Trophoblast cell (in vitro differentiated cells and primary cell): ENCODE measurements around the gene AGPAT1.
"Not testable (repeated sequence)": the region's sequence is repeated elsewhere in the genome, so short reads cannot be mapped to it uniquely, and the experiment has no call there.

Source experiments
- DNase-seq, 2 donors: peaks; one replicate each; pipeline ENCODE4 v3.0.0-alpha.2; 2016
- H2AFZ ChIP-seq: 2 replicates; pipeline ENCODE4 v1.6.1; 2013; ENCODE audit warnings: low read length, moderate library complexity, mild to moderate bottlenecking; ENCODE audit not compliant: insufficient read depth, poor library complexity
- H2AK5ac ChIP-seq: 2 replicates; pipeline ENCODE4 v1.6.1; 2013; ENCODE audit warnings: mild to moderate bottlenecking, low read length
- H2BK120ac ChIP-seq: 2 replicates; pipeline ENCODE4 v1.6.1; 2013; ENCODE audit warnings: low read length, mild to moderate bottlenecking, moderate library complexity; ENCODE audit not compliant: insufficient read depth, poor library complexity
- H2BK12ac ChIP-seq: 2 replicates; pipeline ENCODE4 v1.6.1; 2013; ENCODE audit warnings: mild to moderate bottlenecking, low read length, moderate library complexity
- H2BK5ac ChIP-seq: 2 replicates; pipeline ENCODE4 v1.6.1; 2013; ENCODE audit warnings: low read length, low read depth, moderate library complexity, mild to moderate bottlenecking; ENCODE audit not compliant: poor library complexity
- H3K14ac ChIP-seq: 2 replicates; pipeline ENCODE4 v1.6.1; 2013; ENCODE audit warnings: mild to moderate bottlenecking, low read length
- H3K18ac ChIP-seq: 2 replicates; pipeline ENCODE4 v1.6.1; 2013; ENCODE audit warnings: mild to moderate bottlenecking, low read length
- H3K23ac ChIP-seq: 2 replicates; pipeline ENCODE4 v1.6.1; 2013; ENCODE audit warnings: low read length
- H3K27ac ChIP-seq: 2 replicates; pipeline ENCODE4 v1.5.1; 2013; ENCODE audit warnings: low read depth, mild to moderate bottlenecking, inconsistent platforms, low read length, moderate library complexity
- H3K27me3 ChIP-seq: 2 replicates; pipeline ENCODE4 v1.6.1; 2013; ENCODE audit warnings: inconsistent platforms, mild to moderate bottlenecking, low read length, moderate library complexity; ENCODE audit not compliant: insufficient read depth
- H3K36me3 ChIP-seq, 2 experiments: 1 replicate in 1 of 2; 2 replicates in 1 of 2; pipeline ENCODE4 v1.6.1; 2013; ENCODE audit warnings: low read length in 2 of 2, mild to moderate bottlenecking in 2 of 2, moderate library complexity in 1 of 2; ENCODE audit not compliant: insufficient read depth in 2 of 2, control insufficient read depth in 1 of 2
- H3K4ac ChIP-seq: 2 replicates; pipeline ENCODE4 v1.6.1; 2013; ENCODE audit warnings: low read depth, mild to moderate bottlenecking, low read length, moderate library complexity
- H3K4me1 ChIP-seq, 2 experiments: 1 replicate in 1 of 2; 2 replicates in 1 of 2; pipeline ENCODE4 v1.6.1; 2013; ENCODE audit warnings: low read length in 2 of 2, mild to moderate bottlenecking in 2 of 2, moderate library complexity in 1 of 2; ENCODE audit not compliant: insufficient read depth in 2 of 2, control insufficient read depth in 1 of 2
- H3K4me2 ChIP-seq: 2 replicates; pipeline ENCODE4 v1.6.1; 2013; ENCODE audit warnings: inconsistent platforms, mild to moderate bottlenecking, low read length, moderate library complexity
- H3K4me3 ChIP-seq: 2 replicates; pipeline ENCODE4 v1.5.1; 2013; ENCODE audit warnings: mild to moderate bottlenecking, low read depth, low read length, inconsistent platforms
- H3K79me1 ChIP-seq: one replicate; pipeline ENCODE4 v1.6.1; 2013; ENCODE audit warnings: low read length
- H3K79me2 ChIP-seq: 2 replicates; pipeline ENCODE4 v1.6.1; 2013; ENCODE audit warnings: low read length, mild to moderate bottlenecking; ENCODE audit not compliant: control insufficient read depth, insufficient read depth, poor library complexity
- H3K9ac ChIP-seq: 2 replicates; pipeline ENCODE4 v1.6.1; 2013; ENCODE audit warnings: mild to moderate bottlenecking, low read length
- H3K9me3 ChIP-seq: 2 replicates; pipeline ENCODE4 v1.6.1; 2013; ENCODE audit warnings: low read depth, mild to moderate bottlenecking, control low read depth, inconsistent platforms, low read length; ENCODE audit not compliant: insufficient read depth
- H4K12ac ChIP-seq: 2 replicates; pipeline ENCODE4 v1.6.1; 2013; ENCODE audit warnings: low read depth, mild to moderate bottlenecking, low read length, moderate library complexity
- H4K8ac ChIP-seq: 2 replicates; pipeline ENCODE4 v1.6.1; 2013; ENCODE audit warnings: low read depth, mild to moderate bottlenecking, low read length, moderate library complexity
- H4K91ac ChIP-seq: one replicate; pipeline ENCODE4 v1.6.1; 2013; ENCODE audit warnings: low read depth, mild to moderate bottlenecking, low read length, moderate library complexity
- WGBS: extraction: QIAGEN DNeasy Blood & Tissue Kit; methylation state at CpG from one replicate; pipeline ENCODE4 v1.1.7; 2013; ENCODE audit warnings: missing lambda C conversion rate; ENCODE audit not compliant: insufficient read length, insufficient coverage; ENCODE audit errors: extremely low coverage; 5-methylcytosine and 5-hydroxymethylcytosine counted together

The AGPAT1 gene

DNA sequence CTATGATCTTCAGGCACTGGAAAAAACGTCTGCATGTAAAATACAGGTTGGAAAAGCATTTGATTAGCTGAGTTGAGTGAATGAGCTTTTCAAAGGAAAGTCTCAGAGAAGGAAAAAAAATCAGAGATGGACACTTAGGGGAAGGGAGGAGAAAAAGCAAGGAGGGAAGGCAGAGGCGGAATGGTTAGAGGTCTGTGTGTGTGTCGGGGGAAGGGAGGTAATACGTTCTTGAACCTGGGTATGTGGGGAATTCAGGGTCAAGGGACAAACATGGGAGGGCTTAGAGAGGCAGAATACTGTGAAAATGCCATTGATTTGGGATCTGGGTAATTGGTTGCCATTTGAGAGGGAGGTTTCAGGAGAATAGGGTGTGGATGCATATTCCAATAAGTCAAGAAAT is 29.2 kb downstream of the AGPAT1 start:
- no peak overlapping the region for H2BK5ac ChIP-seq
- H3K4me3 ChIP-seq: no peak overlapping the region
- no CpG with 5 or more reads among the region's 4 CpGs for WGBS
- no peak overlapping the region for H2AFZ ChIP-seq
- H3K9me3 ChIP-seq: peaks cover 3% of the 10 kb centered on the region
- no peak overlapping the region for H2BK120ac ChIP-seq
- peaks cover 0 to 2% of the 10 kb centered on the region in 2 experiments for H3K4me1 ChIP-seq
- H4K12ac ChIP-seq: no peak overlapping the region
- H3K23ac ChIP-seq: no peak overlapping the region
- H3K27me3 ChIP-seq: peaks cover 16% of the 10 kb centered on the region
- no peak overlapping the region for H3K27ac ChIP-seq
- H3K9ac ChIP-seq: no peak overlapping the region
- no peak overlapping the region for H4K8ac ChIP-seq
- H2AK5ac ChIP-seq: no peak overlapping the region
- no peak for DNase-seq
- no peak overlapping the region for H3K4ac ChIP-seq
- H3K79me2 ChIP-seq: no peaks in the 10 kb centered on the region
- no peak overlapping the region for H3K4me2 ChIP-seq
- H3K18ac ChIP-seq: no peak overlapping the region
- no peaks in the 10 kb centered on the region for H3K79me1 ChIP-seq
- no peak overlapping the region for H3K14ac ChIP-seq
- no peak overlapping the region for H4K91ac ChIP-seq
- no peaks in the 10 kb centered on the region for H3K36me3 ChIP-seq
- no peak overlapping the region for H2BK12ac ChIP-seq

DNA sequence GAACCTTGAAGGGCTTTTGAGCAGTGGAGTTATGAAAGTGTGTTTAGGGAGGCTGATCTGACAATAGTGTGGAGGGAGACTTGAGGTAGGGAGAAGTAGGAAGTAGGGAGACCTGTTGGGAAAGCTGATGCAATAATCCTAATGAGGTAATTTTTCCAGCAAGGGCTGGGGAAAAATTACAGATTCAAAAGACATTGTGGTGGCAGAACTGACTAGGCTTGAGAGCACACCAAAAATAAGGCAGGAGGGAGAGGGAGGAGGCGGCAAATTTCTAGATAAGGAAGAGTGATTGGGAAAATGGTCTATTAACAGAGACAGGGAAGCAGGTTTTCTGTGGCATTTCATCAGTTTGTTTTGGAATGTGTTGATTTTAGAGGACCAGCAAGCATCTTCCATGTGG is 29.6 kb downstream of the AGPAT1 start:
- Histone ChIP-seq H4K12ac (no peak overlapping the region), H2BK12ac (no peak overlapping the region), H3K27me3 (peaks cover 13% of the 10 kb centered on the region), H3K4me3 (no peak overlapping the region), H3K18ac (no peak overlapping the region), H3K9me3 (peaks cover 3% of the 10 kb centered on the region), H3K23ac (no peak overlapping the region), H3K79me2 (no peaks in the 10 kb centered on the region), H3K4me2 (no peak overlapping the region), H3K14ac (no peak overlapping the region), H3K79me1 (no peaks in the 10 kb centered on the region), H2BK5ac (no peak overlapping the region), H2BK120ac (no peak overlapping the region), H3K9ac (no peak overlapping the region), H3K27ac (no peak overlapping the region), H4K8ac (no peak overlapping the region), H2AFZ (no peak overlapping the region), H3K36me3 (no peaks in the 10 kb centered on the region), H4K91ac (no peak overlapping the region), H3K4ac (no peak overlapping the region), H2AK5ac (no peak overlapping the region), H3K4me1 (peaks cover 0 to 2% of the 10 kb centered on the region in 2 experiments)
- WGBS: no CpG with 5 or more reads among the region's 1 CpG
- no peak for DNase-seq

DNA sequence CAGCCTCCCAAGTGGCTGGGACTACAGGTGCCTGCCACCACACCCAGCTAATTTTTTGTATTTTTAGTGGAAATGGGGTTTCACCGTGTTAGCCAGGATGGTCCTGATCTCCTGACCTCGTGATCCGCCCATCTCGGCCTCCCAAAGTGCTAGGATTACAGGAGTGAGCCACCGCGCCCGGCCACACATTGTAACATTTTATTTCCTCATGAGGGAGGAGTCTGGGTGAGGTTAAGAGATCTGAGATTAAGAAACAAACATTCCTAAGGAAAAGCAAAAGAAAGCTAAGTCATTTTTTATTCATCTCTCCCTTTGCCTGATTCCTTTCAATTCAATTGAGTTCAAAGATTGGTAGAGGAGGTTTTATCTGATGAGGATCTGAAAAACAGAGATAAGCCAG is 31.6 kb downstream of the AGPAT1 start:
- H3K4ac ChIP-seq, H2BK12ac ChIP-seq, H3K14ac ChIP-seq, H3K4me2 ChIP-seq, H3K9me3 ChIP-seq, H3K79me2 ChIP-seq, DNase-seq, H2BK120ac ChIP-seq, H4K91ac ChIP-seq, H3K36me3 ChIP-seq, H3K4me1 ChIP-seq, H3K9ac ChIP-seq, H3K27ac ChIP-seq, H3K79me1 ChIP-seq, H2AFZ ChIP-seq, H3K27me3 ChIP-seq, H4K8ac ChIP-seq, H3K18ac ChIP-seq, H3K4me3 ChIP-seq, H2BK5ac ChIP-seq, H3K23ac ChIP-seq, H4K12ac ChIP-seq, H2AK5ac ChIP-seq: not testable (repeated sequence)
- WGBS: no CpG with 5 or more reads among the region's 7 CpGs

DNA sequence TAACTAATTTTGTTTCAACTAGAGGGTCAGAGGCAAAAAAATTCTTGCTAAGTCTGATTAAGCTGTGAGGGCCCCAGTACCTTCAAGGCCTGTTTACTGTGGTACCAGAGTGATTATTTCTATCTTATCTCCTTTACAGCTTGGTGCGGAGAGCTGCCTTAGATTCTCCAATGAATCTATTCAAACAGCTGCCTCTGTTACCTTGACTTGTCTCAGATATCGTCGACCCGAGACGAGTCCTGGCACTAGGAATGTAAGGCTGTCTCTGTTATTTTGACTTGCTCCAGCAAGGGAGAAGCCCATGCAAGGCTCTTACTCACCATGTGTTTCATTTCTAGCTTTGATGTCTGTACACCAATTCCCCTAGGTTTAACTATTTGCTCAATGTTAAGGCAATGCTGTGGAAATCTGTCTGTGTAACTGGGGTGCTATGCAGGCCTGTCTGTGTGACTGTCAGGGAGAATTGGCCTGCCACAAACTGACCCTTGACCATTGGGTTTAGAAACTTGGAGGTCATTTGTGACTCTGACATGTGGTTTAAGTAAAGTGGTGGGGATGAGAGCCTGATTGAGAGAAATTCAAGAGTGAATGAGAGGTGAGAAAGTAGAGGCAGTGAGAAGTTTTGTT is 35.4 kb downstream of the AGPAT1 start:
- Histone ChIP-seq H4K12ac (no peak overlapping the region), H4K91ac (no peak overlapping the region), H3K18ac (no peak overlapping the region), H3K27me3 (no peaks in the 10 kb centered on the region), H3K27ac (no peak overlapping the region), H3K4me1 (no peaks in the 10 kb centered on the region), H3K14ac (no peak overlapping the region), H3K9ac (no peak overlapping the region), H2AK5ac (no peak overlapping the region), H3K9me3 (no peaks in the 10 kb centered on the region), H3K79me1 (no peaks in the 10 kb centered on the region), H3K4me2 (no peak overlapping the region), H4K8ac (no peak overlapping the region), H3K4me3 (no peak overlapping the region), H3K36me3 (no peaks in the 10 kb centered on the region), H3K4ac (no peak overlapping the region), H3K79me2 (no peaks in the 10 kb centered on the region), H3K23ac (no peak overlapping the region), H2BK12ac (no peak overlapping the region), H2BK5ac (no peak overlapping the region), H2BK120ac (no peak overlapping the region), H2AFZ (no peak overlapping the region)
- no peak for DNase-seq
- WGBS: no CpG with 5 or more reads among the region's 5 CpGs
